Adrenal gland (tissue), 5 donors: ENCODE measurements around the gene PLEKHA7.

ENCODE experiments used
- CTCF ChIP-seq, 6 experiments: fragments of 450-650 bp in 4 of 6; fragments of 200-600 bp in 2 of 6; sonication (generic) in 1 of 6; IDR thresholded peaks; 1 replicate in 5 of 6; 2 replicates in 1 of 6; pipeline versions ENCODE4 v1.5.1 to v1.8.0; 2016 to 2021; ENCODE audit warnings: antibody characterized with exemption in 6 of 6, mild to moderate bottlenecking in 2 of 6, moderate library complexity in 1 of 6
- POLR2A ChIP-seq, 2 donors: fragments of 450-650 bp; IDR thresholded peaks; one replicate each; pipeline ENCODE4 v1.6.1; 2017; ENCODE audit warnings: antibody characterized with exemption in 2 of 2, mild to moderate bottlenecking in 2 of 2, moderate library complexity in 1 of 2
- donor health status: DM: no; HTN: no; CAD: no.

- no peak for TF ChIP-seq CTCF (IDR thresholded peaks at IDR 0.05)
- no peak for TF ChIP-seq POLR2A (IDR thresholded peaks at IDR 0.05)
Measured at GRCh38 chr11:16750417-16750816, 263.8 kb downstream of the PLEKHA7 start.
